ENCODE measurements around the gene SPATA13.

DNA sequence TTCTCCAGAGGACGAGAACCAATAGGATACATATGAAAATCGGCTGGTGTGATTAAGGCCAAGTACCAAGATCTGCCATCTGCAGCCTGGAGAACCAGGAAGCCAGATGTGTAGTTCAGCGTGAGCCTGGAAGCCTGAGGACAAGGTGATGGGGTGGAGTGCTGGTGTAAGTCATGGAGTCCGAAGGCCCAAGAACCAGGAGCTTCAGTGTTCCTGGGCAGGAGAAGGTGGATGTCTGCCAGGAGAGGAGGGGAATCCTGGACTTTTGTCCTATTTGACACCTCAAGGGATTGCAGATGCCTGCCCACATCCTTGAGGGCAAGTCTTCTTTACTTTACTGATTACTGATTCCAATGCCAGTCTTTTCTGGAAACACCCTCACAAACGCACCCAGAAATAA lies 71.5 kb downstream of the SPATA13 start:
- TF ChIP-seq, protein P1, sequence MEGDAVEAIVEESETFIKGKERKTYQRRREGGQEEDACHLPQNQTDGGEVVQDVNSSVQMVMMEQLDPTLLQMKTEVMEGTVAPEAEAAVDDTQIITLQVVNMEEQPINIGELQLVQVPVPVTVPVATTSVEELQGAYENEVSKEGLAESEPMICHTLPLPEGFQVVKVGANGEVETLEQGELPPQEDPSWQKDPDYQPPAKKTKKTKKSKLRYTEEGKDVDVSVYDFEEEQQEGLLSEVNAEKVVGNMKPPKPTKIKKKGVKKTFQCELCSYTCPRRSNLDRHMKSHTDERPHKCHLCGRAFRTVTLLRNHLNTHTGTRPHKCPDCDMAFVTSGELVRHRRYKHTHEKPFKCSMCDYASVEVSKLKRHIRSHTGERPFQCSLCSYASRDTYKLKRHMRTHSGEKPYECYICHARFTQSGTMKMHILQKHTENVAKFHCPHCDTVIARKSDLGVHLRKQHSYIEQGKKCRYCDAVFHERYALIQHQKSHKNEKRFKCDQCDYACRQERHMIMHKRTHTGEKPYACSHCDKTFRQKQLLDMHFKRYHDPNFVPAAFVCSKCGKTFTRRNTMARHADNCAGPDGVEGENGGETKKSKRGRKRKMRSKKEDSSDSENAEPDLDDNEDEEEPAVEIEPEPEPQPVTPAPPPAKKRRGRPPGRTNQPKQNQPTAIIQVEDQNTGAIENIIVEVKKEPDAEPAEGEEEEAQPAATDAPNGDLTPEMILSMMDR (IDR thresholded peaks at IDR 0.05), result no peak
- no peak for TF ChIP-seq POLR2A (IDR thresholded peaks at IDR 0.05)
